HG03565 (cell line): ENCODE measurements around the gene FXYD1.
"Not testable (repeated sequence)": the region's sequence is repeated elsewhere in the genome, so short reads cannot be mapped to it uniquely, and the experiment has no call there.

Source experiments
- ATAC-seq: cut with Tn5 transposase; IDR thresholded peaks from one replicate; pipeline ENCODE4 v1.9.1; 2021; ENCODE audit warnings: mild to moderate bottlenecking, moderate library complexity; ENCODE audit not compliant: unreplicated experiment

Gene FXYD1

DNA sequence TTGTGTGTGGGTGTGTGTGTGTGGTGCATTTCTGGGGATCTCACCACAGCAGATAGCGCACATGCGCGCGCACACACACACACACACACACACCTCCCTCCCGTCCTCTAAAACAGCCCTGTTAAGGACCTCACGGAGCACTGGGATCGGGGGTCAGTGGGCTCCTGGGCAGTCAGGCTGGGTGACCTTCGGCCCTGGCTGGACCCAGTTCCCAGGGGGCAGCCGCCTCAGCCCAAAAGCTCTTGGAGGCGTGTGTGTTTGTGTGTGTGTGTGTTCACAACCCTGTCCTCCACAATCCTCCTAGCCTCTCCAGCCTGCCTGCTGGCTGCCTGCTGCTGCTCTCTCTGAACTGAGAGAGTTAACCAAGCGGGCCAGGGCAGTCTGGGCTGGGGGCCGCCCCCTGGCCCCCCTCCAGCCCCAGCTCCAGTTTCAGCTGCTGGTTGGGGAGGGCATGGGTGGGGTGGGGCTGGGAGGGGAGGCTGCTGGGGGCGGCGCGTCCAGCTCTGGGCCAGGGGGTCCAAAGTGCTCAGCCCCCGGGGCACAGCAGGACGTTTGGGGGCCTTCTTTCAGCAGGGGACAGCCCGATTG is at the start of gene FXYD1:
FXYD1 (plus strand) TSS at position 520 of the 588 bp plus-strand sequence. CDS start 1,256 bp downstream, outside the sequence.
- ATAC-seq: no peak

GRCh38 chr19:35089554-35089953 is 49.1 kb upstream of the FXYD1 start:
- ATAC-seq: no peak

GRCh38 chr19:35090160-35090505 is 48.5 kb upstream of the FXYD1 start:
- ATAC-seq: no peak

DNA sequence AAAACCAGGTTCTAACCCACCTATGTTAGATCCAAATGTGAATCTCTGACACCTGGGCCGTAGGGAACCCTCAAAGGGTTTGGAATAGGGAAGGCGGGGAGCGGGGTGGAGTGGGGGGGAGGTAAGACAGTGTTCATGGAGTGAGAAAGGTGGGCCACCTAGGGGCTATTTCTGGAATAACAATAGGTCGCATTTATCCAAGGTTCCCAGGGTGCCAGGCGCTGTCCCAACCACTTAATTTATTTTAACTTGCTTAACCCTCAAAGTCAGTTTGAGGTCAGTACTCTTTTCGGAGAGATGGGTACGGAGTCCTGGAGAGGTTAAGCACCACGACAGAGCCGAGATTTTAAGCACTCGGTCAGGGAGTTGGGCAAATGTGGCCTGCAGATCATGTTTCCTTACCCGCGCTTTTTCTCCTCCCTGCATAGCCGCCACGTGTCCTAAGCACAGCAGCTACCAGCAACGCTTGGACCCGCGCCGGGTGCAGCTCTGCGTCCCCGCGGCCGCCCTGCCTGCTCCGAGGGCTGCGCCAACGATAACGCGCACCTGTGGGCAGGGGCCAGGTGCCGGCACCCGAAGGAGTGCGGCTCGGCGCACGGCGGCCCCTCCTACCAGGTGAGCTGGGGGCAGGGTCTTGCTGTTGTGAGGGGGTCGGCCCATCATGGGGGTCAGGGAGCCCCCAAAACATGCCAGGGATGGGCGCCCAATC is 48.0 kb upstream of the FXYD1 start:
- no peak for ATAC-seq

GRCh38 chr19:35093430-35093829 is 45.2 kb upstream of the FXYD1 start:
- ATAC-seq: no peak

DNA sequence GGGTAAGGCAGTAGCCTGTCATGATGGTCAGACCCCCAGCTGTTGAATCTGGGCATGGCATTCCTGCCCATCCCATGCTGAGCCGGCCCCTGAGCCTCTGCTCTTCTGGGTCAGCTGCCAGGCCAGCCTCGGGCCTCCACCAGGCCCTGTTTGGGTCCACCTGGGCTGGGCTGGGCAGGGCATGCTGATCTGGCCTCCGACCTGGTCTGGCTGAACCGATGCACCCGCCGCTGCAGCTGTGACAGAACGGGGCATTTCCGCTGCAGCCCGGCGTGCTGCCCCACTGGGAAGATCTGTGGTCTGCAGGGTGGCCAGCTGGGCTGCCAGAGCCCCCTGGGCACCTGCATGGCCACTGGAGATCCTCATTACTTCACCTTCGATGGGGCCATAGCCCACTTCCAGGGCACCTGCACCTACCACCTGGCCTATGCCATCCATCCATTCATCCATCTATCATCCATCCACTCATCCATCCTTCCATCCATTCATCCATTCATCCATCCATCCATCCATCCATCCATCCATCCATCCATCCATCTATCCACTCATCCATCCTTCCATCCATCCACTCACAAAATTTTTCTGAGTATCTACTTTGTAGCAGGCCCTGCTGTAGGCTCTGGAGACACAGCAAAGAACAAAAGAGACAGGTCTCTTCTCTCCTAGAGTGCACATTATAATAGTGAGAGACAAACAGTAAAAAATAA is 44.5 kb upstream of the FXYD1 start:
- no peak for ATAC-seq

DNA sequence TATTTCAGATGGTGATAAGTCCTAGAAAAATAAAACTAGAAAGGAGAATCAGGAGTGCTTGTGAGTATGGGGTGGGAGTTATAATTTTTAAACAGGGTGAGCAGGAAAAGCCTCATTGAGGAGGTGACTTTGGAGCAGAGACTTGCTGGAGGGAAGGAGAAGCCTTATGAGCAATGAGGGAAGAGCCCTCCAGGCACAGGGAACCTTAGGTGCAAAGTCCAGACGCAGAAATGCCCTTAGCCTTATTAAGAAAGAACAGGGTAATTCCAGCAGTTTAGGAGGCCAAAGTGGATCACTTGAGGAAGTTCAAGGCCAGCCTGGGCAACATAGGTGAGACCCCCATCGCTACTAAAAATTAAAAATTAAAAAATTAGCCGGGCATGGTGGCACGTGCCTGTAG is 44.0 kb upstream of the FXYD1 start:
- no peak for ATAC-seq

- no peak for ATAC-seq
Observed at GRCh38 chr19:35095667-35096368, 42.8 kb upstream of the FXYD1 start.

DNA sequence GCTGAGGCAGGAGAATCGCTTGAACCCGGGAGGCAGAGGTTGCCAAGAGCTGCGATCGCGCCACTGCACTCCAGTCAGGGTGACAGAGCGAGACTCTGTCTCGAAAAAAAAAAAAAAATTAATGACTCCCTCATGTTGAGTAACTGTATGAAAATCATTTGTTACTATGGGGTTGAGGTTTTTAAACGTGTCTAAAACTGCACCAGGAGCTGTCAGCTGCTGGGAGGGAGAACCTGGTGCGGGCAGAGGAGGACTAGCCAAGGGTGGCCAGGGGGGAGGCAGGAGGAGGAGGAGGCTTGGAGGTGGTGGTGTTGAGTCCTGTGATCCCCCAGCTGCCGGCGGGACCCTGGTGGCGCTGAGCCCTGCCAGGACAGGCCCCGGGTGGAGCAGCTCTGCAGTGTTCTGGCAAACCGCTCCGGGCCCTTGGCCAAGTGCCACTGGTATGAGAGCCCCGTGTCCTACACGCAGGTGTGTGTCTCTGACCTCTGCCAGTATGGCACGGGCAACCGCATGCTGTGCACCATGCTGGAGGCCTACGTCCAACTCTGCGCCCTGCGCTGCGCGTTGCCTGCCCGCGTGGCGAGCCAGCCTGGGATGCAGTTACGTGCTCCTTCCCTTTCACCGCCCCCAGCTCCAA is 40.1 kb upstream of the FXYD1 start:
- ATAC-seq: no peak

GRCh38 chr19:35099155-35099896 is 39.3 kb upstream of the FXYD1 start:
- ATAC-seq: no peak

DNA sequence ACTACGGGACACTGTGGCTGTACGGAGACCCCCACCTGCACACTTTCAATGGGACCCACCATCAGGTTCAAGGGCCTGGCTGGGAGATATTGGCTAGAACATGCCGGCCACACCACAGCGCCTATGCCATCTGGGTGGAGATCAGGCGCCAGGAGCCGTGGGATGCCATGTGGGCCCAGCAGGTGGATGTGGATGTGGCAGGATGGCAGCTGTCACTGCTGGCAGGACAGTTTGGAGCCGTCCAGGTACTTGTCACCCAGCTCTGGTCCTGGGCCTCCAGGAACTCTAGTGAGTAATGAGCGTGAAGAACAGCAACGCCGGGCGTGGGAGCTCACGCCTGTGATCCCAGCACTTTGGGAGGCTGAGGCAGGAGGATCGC is 38.7 kb upstream of the FXYD1 start:
- no peak for ATAC-seq

- ATAC-seq: no peak
Observed at GRCh38 chr19:35100588-35101533, 37.8 kb upstream of the FXYD1 start.

- ATAC-seq: not testable (repeated sequence)
Observed at GRCh38 chr19:35101949-35102348, 36.7 kb upstream of the FXYD1 start.

DNA sequence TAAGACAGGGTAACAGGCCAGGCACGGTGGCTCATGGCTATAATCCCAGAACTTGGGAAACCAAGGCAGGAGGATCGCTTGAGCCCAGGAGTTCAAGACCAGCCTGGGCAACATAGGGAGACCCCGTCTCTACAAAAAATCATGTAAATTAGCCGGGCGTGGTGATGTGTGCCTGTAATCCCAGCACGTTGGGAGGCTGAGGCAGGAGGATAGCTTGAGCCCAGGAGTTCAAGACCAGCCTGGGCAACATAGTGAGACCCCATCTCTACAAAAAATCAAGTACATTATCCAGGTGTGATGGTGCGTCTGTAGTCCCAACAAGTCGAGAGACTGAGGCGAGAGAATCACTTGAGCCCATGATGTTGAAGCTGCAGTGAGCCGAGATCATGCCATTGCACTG is 35.0 kb upstream of the FXYD1 start:
- ATAC-seq: not testable (repeated sequence)

DNA sequence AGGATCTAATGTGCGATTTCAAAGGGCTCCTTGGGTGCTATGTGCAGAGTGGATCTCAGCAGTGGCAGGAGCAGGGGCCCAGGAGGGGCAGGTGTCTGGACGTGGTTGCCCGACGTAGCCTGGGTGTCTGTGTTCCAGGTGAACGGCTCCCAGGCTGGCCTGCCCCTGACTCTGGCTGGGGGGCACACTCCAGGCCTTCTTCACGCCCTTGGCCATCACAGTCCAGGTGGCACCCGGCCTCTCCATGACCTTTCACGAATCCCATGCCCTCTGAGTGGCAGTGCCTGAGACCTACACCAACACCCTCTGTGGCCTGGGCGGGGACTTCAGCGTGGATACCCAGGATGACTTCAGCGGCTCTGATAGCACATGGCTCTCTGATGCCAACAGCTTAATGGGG is 34.3 kb upstream of the FXYD1 start:
- ATAC-seq: no peak

- no peak for ATAC-seq
Observed at GRCh38 chr19:35105047-35105410, 33.6 kb upstream of the FXYD1 start.

- ATAC-seq: no peak
Observed at GRCh38 chr19:35105411-35106290, 33.0 kb upstream of the FXYD1 start.

GRCh38 chr19:35106291-35106583 is 32.4 kb upstream of the FXYD1 start:
- no peak for ATAC-seq
